Glomerular endothelial cell (primary cell): ENCODE measurements around the gene RCAN2. TPM values are rescaled to one million over a fixed set of nuclear protein-coding genes. Genes with fewer than 3 reads are reported as not detected.
"Not testable (repeated sequence)": the region's sequence is repeated elsewhere in the genome, so short reads cannot be mapped to it uniquely, and the experiment has no call there.

ENCODE experiments used
- DNase-seq: peaks from one replicate; pipeline ENCODE4 v3.0.0-alpha.2; 2011; ENCODE audit warnings: low read depth, low spot score; ENCODE audit errors: extremely low read depth
- total RNA-seq: library from RNA; depleted of rRNA; stranded (reverse); fragments of >200 nt; gene quantifications from 2 replicates; pipeline ENCODE4 v1.2.3, GENCODE V29; 2015

Gene RCAN2
- total RNA-seq, 1 donor from 2014 or later, result 5.7 TPM

GRCh38 chr6:46340246-46340645 is 151.0 kb downstream of the RCAN2 start:
- DNase-seq, result no peak

GRCh38 chr6:46338131-46338530 is 153.1 kb downstream of the RCAN2 start:
- no peak for DNase-seq

- DNase-seq, result no peak
These were observed 156.8 kb downstream of the RCAN2 start for GRCh38 chr6:46334442-46334841.

GRCh38 chr6:46333481-46333880 is 157.8 kb downstream of the RCAN2 start:
- no peak for DNase-seq

GRCh38 chr6:46332448-46332847 is 158.8 kb downstream of the RCAN2 start:
- DNase-seq, result not testable (repeated sequence)

- DNase-seq, result no peak
These were observed 159.8 kb downstream of the RCAN2 start for GRCh38 chr6:46331461-46331860.

GRCh38 chr6:46329568-46329967 is 161.7 kb downstream of the RCAN2 start:
- DNase-seq, result no peak

GRCh38 chr6:46327779-46328178 is 163.5 kb downstream of the RCAN2 start:
- DNase-seq, result no peak

GRCh38 chr6:46325561-46326530 is 165.4 kb downstream of the RCAN2 start:
- DNase-seq, result no peak

GRCh38 chr6:46324706-46325105 is 166.5 kb downstream of the RCAN2 start:
- DNase-seq, result no peak

- DNase-seq, result no peak
These were observed 167.2 kb downstream of the RCAN2 start for GRCh38 chr6:46323966-46324622.

GRCh38 chr6:46323312-46323965 is 167.8 kb downstream of the RCAN2 start:
- no peak for DNase-seq

- DNase-seq, result no peak
These were observed 170.7 kb downstream of the RCAN2 start for GRCh38 chr6:46320505-46320904.

GRCh38 chr6:46315589-46315988 is 175.7 kb downstream of the RCAN2 start:
- no peak for DNase-seq

- no peak for DNase-seq
These were observed 178.6 kb downstream of the RCAN2 start for GRCh38 chr6:46312654-46313053.

- DNase-seq, result no peak
These were observed 181.1 kb downstream of the RCAN2 start for GRCh38 chr6:46310196-46310595.

GRCh38 chr6:46306431-46306830 is 184.8 kb downstream of the RCAN2 start:
- no peak for DNase-seq

GRCh38 chr6:46305833-46306232 is 185.4 kb downstream of the RCAN2 start:
- no peak for DNase-seq

GRCh38 chr6:46305236-46305635 is 186.0 kb downstream of the RCAN2 start:
- no peak for DNase-seq

- DNase-seq, result no peak
These were observed 188.4 kb downstream of the RCAN2 start for GRCh38 chr6:46302816-46303215.

- no peak for DNase-seq
These were observed 189.1 kb downstream of the RCAN2 start for GRCh38 chr6:46302176-46302575.
